ENCODE measurements around the gene DOP1A. TPM values are rescaled to one million over a fixed set of nuclear protein-coding genes. Genes with fewer than 3 reads are reported as not detected.

The DOP1A gene
- total and polyA plus RNA-seq, 7 donors, result 4.8 to 33.9 (median 26.1) TPM

DNA sequence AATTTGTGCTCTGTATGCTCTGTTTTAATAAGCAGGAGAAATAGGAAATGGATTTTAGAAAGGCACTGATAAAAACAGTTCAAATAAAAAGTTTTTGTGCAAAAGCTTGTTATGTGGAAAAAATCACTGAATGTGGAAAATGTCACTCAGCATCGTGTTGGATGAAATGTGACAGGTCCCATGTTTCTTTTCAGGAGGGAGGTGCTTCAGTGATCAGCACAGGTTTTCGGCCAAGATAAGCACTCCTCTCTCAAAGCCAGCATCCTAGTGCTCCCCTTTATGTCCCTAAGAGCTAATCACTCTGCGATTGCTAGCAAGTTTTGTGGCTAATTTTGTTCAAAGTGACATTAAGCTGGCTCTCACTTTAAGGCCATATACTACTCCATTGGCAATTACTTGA, 13.8 kb upstream of the DOP1A start:
- TF ChIP-seq, protein P1, sequence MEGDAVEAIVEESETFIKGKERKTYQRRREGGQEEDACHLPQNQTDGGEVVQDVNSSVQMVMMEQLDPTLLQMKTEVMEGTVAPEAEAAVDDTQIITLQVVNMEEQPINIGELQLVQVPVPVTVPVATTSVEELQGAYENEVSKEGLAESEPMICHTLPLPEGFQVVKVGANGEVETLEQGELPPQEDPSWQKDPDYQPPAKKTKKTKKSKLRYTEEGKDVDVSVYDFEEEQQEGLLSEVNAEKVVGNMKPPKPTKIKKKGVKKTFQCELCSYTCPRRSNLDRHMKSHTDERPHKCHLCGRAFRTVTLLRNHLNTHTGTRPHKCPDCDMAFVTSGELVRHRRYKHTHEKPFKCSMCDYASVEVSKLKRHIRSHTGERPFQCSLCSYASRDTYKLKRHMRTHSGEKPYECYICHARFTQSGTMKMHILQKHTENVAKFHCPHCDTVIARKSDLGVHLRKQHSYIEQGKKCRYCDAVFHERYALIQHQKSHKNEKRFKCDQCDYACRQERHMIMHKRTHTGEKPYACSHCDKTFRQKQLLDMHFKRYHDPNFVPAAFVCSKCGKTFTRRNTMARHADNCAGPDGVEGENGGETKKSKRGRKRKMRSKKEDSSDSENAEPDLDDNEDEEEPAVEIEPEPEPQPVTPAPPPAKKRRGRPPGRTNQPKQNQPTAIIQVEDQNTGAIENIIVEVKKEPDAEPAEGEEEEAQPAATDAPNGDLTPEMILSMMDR (IDR thresholded peaks at IDR 0.05), result no peak
- TF ChIP-seq POLR2AphosphoS5 (IDR thresholded peaks at IDR 0.05), result no peak
- TF ChIP-seq POLR2A (IDR thresholded peaks at IDR 0.05), result no peak
- no peak for TF ChIP-seq EP300 (IDR thresholded peaks at IDR 0.05)
- Histone ChIP-seq H3K9me3 (no peaks in the 10 kb centered on the region), H3K4me1 (peaks cover 0 to 7% (median 0%) of the 10 kb centered on the region in 4 donors), H3K4me3 (no peak overlapping the region), H3K27me3 (no peaks in the 10 kb centered on the region), H3K36me3 (peaks cover 0 to 13% (median 0%) of the 10 kb centered on the region in 4 donors), H3K27ac (no peak overlapping the region)
- DNase-seq, result no peak
- WGBS, 2 donors, result 88 to 93% methylated on average over 3 of the region's 3 CpGs
- intact Hi-C loops (cut with DNase I), result loop anchor here (2.0 kb wide), 1 partner anchor 783 kb away; no protein-coding TSS in a partner anchor

DNA sequence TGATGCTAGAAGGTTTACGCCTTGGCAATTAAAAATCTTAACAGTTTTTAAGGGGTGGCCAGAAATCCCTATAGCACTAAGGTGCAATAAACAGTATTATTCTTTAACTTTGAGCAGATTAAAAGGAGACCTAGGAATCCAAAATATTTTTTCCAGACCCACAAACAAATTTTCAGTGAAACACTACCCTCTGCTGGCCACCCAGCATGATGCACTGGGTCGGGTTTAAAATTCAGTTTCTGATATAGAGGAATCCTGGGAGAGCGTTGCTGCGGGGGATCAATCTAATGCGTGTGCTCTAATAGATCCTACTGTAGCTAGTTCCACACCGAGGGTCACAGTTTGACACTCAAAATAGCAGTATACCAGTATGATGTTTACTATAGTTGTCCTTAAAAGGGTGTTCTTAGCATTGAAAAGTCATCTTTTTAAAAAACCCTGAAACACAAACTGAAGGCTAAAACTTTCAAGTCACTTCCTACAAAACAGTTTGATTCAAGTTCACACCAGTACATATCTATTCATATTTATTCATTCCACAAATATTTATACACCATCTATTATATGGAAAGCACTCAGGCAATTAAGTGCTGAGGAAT, 12.0 kb upstream of the DOP1A start:
- peaks cover 0 to 13% (median 0%) of the 10 kb centered on the region in 4 donors for H3K36me3 ChIP-seq
- no peak for TF ChIP-seq POLR2AphosphoS5 (IDR thresholded peaks at IDR 0.05)
- TF ChIP-seq, protein P1 (IDR thresholded peaks at IDR 0.05), result peak; percentile 47 to 90 (median 73)
- intact Hi-C loops (cut with DNase I), result loop anchor here (2.0 to 5.0 kb wide), 3 partner anchors 693 to 803 kb away; partner anchors contain the start of gene TPBG
- H3K4me3 ChIP-seq, result no peak overlapping the region
- H3K27ac ChIP-seq, result no peak overlapping the region
- no peak for DNase-seq
- no peaks in the 10 kb centered on the region for H3K9me3 ChIP-seq
- 20 to 37% methylated on average over 6 of the region's 6 CpGs for WGBS, 2 donors
- H3K27me3 ChIP-seq, result no peaks in the 10 kb centered on the region
- H3K4me1 ChIP-seq, result peaks cover 0 to 7% (median 0%) of the 10 kb centered on the region in 4 donors

DNA sequence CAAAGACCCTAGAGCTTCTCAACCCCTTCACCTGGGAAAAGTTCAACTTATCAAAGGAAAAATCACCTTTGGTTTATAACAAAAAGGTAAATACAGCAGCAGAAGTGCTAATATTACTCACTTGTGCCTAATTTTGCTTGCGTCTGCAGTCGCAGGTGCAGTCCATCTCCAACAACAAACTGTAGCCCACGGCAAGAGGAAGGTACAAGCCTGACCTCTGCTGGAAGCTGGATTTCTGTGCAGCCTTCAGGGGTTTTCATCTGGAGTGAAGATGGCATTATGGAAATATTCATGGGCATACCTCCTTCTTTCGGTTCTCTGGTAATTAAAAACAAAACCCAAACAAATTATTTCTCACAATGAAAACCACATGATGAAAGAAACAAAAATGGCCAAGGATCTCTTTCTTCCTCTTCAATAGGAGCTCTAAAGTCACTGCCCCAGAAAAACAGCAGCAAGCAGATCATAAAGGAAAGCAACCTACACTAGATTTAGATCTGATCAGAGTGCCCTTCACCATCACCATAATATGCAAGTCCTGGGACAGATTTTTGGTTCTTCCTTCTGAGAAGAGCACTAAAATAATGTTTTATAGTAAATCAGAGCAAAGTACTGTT, 9.7 kb upstream of the DOP1A start:
- no peak for DNase-seq
- 29 to 37% methylated on average over 4 of the region's 4 CpGs for WGBS, 2 donors
- intact Hi-C loops (cut with DNase I), result loop anchor here (5.0 kb wide), 2 partner anchors 696 to 806 kb away; partner anchors contain the start of gene TPBG
- TF ChIP-seq, protein P1 (IDR thresholded peaks at IDR 0.05), result peak in 2 of 4 experiments; percentile 38 to 52
- no peak for TF ChIP-seq POLR2AphosphoS5 (IDR thresholded peaks at IDR 0.05)
- Histone ChIP-seq H3K4me3 (no peak overlapping the region), H3K36me3 (peaks cover 0 to 8% (median 0%) of the 10 kb centered on the region in 4 donors), H3K27me3 (no peaks in the 10 kb centered on the region), H3K9me3 (no peaks in the 10 kb centered on the region), H3K27ac (no peak overlapping the region), H3K4me1 (peaks cover 0 to 7% (median 0%) of the 10 kb centered on the region in 4 donors)

DNA sequence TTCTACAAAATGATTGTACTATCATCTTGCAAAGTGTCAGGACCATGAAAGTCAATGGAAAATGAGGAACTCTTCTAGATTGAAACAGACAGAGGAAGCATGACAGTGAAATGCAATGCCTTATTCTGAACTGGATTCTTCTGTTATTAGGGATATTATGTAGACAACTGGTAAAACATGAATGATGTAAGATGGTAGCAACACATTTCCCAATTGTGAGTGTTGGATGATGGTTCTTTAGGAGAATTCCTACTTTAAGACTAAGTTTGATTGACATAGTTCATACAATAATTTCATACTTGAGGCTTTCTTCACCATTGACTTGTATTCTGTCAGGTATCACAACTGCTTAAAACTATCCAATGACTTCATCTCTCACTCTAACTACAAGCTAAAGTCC, 6.3 kb upstream of the DOP1A start:
- H3K9me3 ChIP-seq, result no peaks in the 10 kb centered on the region
- H3K4me3 ChIP-seq, result no peak overlapping the region
- H3K27ac ChIP-seq, result no peak overlapping the region
- H3K27me3 ChIP-seq, result no peaks in the 10 kb centered on the region
- TF ChIP-seq POLR2AphosphoS5 (IDR thresholded peaks at IDR 0.05) (no peak), EP300 (IDR thresholded peaks at IDR 0.05) (no peak)
- TF ChIP-seq, protein P1 (IDR thresholded peaks at IDR 0.05), result no peak
- DNase-seq, result no peak
- H3K4me1 ChIP-seq, result peaks cover 0 to 12% (median 0%) of the 10 kb centered on the region in 4 donors
- intact Hi-C loops (cut with DNase I), result loop anchor here (10.0 kb wide), 1 partner anchor 454 kb away; the partner anchor contains the start of gene PRSS35
- no peaks in the 10 kb centered on the region for H3K36me3 ChIP-seq

Measured in sigmoid colon (tissue), 7 donors.